HG03066 (cell line): ENCODE results near the gene CA4.
A peak's percentile ranks its signal among the peaks of the same experiment; 100 is the strongest.

Source experiments
- ATAC-seq: cut with Tn5 transposase; IDR thresholded peaks from one replicate; pipeline ENCODE4 v1.9.1; 2021; ENCODE audit warnings: low read depth; ENCODE audit not compliant: unreplicated experiment

CA4 gene

GRCh38 chr17:60129164-60129563 is 20.6 kb upstream of the CA4 start:
- ATAC-seq = no peak

GRCh38 chr17:60130466-60130865 is 19.3 kb upstream of the CA4 start:
- no peak for ATAC-seq

- ATAC-seq = no peak
Observed at GRCh38 chr17:60134396-60135150, 15.2 kb upstream of the CA4 start.

- ATAC-seq = peak; percentile 85
Observed at GRCh38 chr17:60135151-60135950, 14.4 kb upstream of the CA4 start.

GRCh38 chr17:60135951-60136666 is 13.7 kb upstream of the CA4 start:
- no peak for ATAC-seq

- ATAC-seq = no peak
Observed at GRCh38 chr17:60137731-60138130, 12.0 kb upstream of the CA4 start.

GRCh38 chr17:60138769-60139437 is 10.9 kb upstream of the CA4 start:
- ATAC-seq = no peak

GRCh38 chr17:60139438-60140285 is 10.1 kb upstream of the CA4 start:
- ATAC-seq = no peak

- ATAC-seq = no peak
Observed at GRCh38 chr17:60141111-60142018, 8.4 kb upstream of the CA4 start.

- no peak for ATAC-seq
Observed at GRCh38 chr17:60142872-60143499, 6.8 kb upstream of the CA4 start.

- ATAC-seq = no peak
Observed at GRCh38 chr17:60145006-60145935, 4.5 kb upstream of the CA4 start.

- no peak for ATAC-seq
Observed at GRCh38 chr17:60146206-60146605, 3.6 kb upstream of the CA4 start.

GRCh38 chr17:60147553-60148223 is 2.1 kb upstream of the CA4 start:
- ATAC-seq = no peak

GRCh38 chr17:60148373-60148772 is 1.4 kb upstream of the CA4 start:
- ATAC-seq = no peak

- ATAC-seq = no peak
Observed at GRCh38 chr17:60151355-60151754, 1.6 kb downstream of the CA4 start.

GRCh38 chr17:60153606-60154390 is 4.0 kb downstream of the CA4 start:
- no peak for ATAC-seq
